ENCODE measurements around the gene ERBB2.

DNA sequence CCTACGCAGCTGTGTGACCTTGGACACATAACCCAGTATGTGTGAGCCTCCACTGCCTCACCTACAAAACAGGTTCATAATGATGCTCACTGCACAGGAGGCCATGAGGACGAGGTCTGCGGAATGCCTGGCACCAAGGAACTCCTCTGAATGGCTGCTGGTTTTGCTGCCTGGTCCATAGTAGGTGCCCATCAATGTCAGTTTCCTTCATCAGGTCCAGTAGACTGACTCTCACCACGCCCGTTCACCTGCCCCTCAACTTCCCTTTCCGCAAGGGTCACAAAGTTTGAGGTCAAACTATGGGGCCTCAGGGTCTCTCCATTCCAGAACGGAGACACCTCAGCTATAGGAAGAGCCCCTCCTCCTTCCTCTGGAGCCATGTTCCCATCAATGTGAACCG lies 22.8 kb upstream of the ERBB2 start:
- TF ChIP-seq POLR2AphosphoS5 (IDR thresholded peaks at IDR 0.05) (no peak), POLR2A (IDR thresholded peaks at IDR 0.05) (no peak)
- TF ChIP-seq, protein P1, sequence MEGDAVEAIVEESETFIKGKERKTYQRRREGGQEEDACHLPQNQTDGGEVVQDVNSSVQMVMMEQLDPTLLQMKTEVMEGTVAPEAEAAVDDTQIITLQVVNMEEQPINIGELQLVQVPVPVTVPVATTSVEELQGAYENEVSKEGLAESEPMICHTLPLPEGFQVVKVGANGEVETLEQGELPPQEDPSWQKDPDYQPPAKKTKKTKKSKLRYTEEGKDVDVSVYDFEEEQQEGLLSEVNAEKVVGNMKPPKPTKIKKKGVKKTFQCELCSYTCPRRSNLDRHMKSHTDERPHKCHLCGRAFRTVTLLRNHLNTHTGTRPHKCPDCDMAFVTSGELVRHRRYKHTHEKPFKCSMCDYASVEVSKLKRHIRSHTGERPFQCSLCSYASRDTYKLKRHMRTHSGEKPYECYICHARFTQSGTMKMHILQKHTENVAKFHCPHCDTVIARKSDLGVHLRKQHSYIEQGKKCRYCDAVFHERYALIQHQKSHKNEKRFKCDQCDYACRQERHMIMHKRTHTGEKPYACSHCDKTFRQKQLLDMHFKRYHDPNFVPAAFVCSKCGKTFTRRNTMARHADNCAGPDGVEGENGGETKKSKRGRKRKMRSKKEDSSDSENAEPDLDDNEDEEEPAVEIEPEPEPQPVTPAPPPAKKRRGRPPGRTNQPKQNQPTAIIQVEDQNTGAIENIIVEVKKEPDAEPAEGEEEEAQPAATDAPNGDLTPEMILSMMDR (IDR thresholded peaks at IDR 0.05), result no peak

Data from transverse colon (tissue), 4 donors.